Measurements from ENCODE around the gene APOA1. TPM values are rescaled to one million over a fixed set of nuclear protein-coding genes. Genes with fewer than 3 reads are reported as not detected.
"Not testable (repeated sequence)": the region's sequence is repeated elsewhere in the genome, so short reads cannot be mapped to it uniquely, and the experiment has no call there.

Gene APOA1
- total RNA-seq, 2 experiments from 2014 or later = 0.47 to 0.77 TPM

GRCh38 chr11:116807601-116808261 lies 29.7 kb downstream of the APOA1 start:
- DNase-seq (no peak), ATAC-seq (ENCODE audit: poor library complexity) (no peak)
- no peaks in the 10 kb centered on the region for H3K36me3 Mint-ChIP-seq (ENCODE audit: low read depth)
- intact Hi-C loops (cut with DNase I, micrococcal nuclease) = no loop called here
- TF ChIP-seq CTCF (IDR thresholded peaks at IDR 0.05) = no peak
- Histone ChIP-seq H3K27ac (ENCODE audit: low read depth in 1 of 2, low read length in 2 of 2) (no peak overlapping the region), H3K27me3 (ENCODE audit: control insufficient read depth in 1 of 2, insufficient read depth in 2 of 2, low read length in 2 of 2) (no peaks in the 10 kb centered on the region), H3K9me3 (ENCODE audit: control insufficient read depth in 1 of 2, insufficient read depth in 1 of 2, low read length in 2 of 2) (no peaks in the 10 kb centered on the region), H3K4me3 (ENCODE audit: low read length) (no peak overlapping the region), H3K4me1 (ENCODE audit: insufficient read depth, low read length) (no peaks in the 10 kb centered on the region), H3K36me3 (ENCODE audit: insufficient read depth, low read length) (no peaks in the 10 kb centered on the region)
- no peak overlapping the region for H3K4me3 Mint-ChIP-seq
- POLR2A ChIA-PET = no interaction called here
- H3K27ac Mint-ChIP-seq = no peak overlapping the region
- CTCF ChIA-PET = no interaction called here
- H3K9me3 Mint-ChIP-seq = no peaks in the 10 kb centered on the region
- peaks cover 8% of the 10 kb centered on the region for H3K27me3 Mint-ChIP-seq
- H3K4me1 Mint-ChIP-seq (ENCODE audit: low read depth) = no peaks in the 10 kb centered on the region

- Histone ChIP-seq H3K36me3 (ENCODE audit: insufficient read depth, low read length) (no peaks in the 10 kb centered on the region), H3K4me1 (ENCODE audit: insufficient read depth, low read length) (no peaks in the 10 kb centered on the region), H3K4me3 (ENCODE audit: low read length) (no peak overlapping the region), H3K27me3 (ENCODE audit: control insufficient read depth in 1 of 2, insufficient read depth in 2 of 2, low read length in 2 of 2) (peaks cover 0 to 2% of the 10 kb centered on the region in 2 experiments), H3K27ac (ENCODE audit: low read depth in 1 of 2, low read length in 2 of 2) (no peak overlapping the region), H3K9me3 (ENCODE audit: control insufficient read depth in 1 of 2, insufficient read depth in 1 of 2, low read length in 2 of 2) (no peaks in the 10 kb centered on the region)
- DNase-seq (no peak), ATAC-seq (ENCODE audit: poor library complexity) (no peak)
- Mint-ChIP-seq H3K4me3 (no peak overlapping the region), H3K27ac (no peak overlapping the region), H3K4me1 (ENCODE audit: low read depth) (no peaks in the 10 kb centered on the region), H3K36me3 (ENCODE audit: low read depth) (no peaks in the 10 kb centered on the region), H3K9me3 (no peaks in the 10 kb centered on the region), H3K27me3 (peaks cover 18% of the 10 kb centered on the region)
- ChIA-PET CTCF (no interaction called here), POLR2A (no interaction called here)
- intact Hi-C loops (cut with DNase I, micrococcal nuclease) = no loop called here
- no peak for TF ChIP-seq CTCF (IDR thresholded peaks at IDR 0.05)
Observed at GRCh38 chr11:116804001-116804400, 33.4 kb downstream of the APOA1 start.

GRCh38 chr11:116801662-116802061 lies 35.8 kb downstream of the APOA1 start:
- H3K27me3 Mint-ChIP-seq = peaks cover 17% of the 10 kb centered on the region
- CTCF ChIA-PET; H3K27ac ChIP-seq (ENCODE audit: low read depth in 1 of 2, low read length in 2 of 2); H3K9me3 Mint-ChIP-seq; H3K27me3 ChIP-seq (ENCODE audit: control insufficient read depth in 1 of 2, insufficient read depth in 2 of 2, low read length in 2 of 2); H3K9me3 ChIP-seq (ENCODE audit: control insufficient read depth in 1 of 2, insufficient read depth in 1 of 2, low read length in 2 of 2); DNase-seq; intact Hi-C loops (cut with DNase I, micrococcal nuclease); H3K4me1 ChIP-seq (ENCODE audit: insufficient read depth, low read length); POLR2A ChIA-PET; H3K36me3 ChIP-seq (ENCODE audit: insufficient read depth, low read length); ATAC-seq (ENCODE audit: poor library complexity); H3K4me1 Mint-ChIP-seq (ENCODE audit: low read depth); H3K27ac Mint-ChIP-seq; H3K4me3 ChIP-seq (ENCODE audit: low read length); H3K4me3 Mint-ChIP-seq; H3K36me3 Mint-ChIP-seq (ENCODE audit: low read depth): not testable (repeated sequence)

GRCh38 chr11:116800610-116801009 lies 36.8 kb downstream of the APOA1 start:
- ChIA-PET POLR2A (no interaction called here), CTCF (interaction anchor here (2.1 kb wide), 1 partner anchor 9 kb away, joined by 8 read pairs; the partner anchor contains the start of gene APOA5)
- no peaks in the 10 kb centered on the region for H3K9me3 Mint-ChIP-seq
- no peak overlapping the region for H3K4me3 Mint-ChIP-seq
- Histone ChIP-seq H3K4me1 (ENCODE audit: insufficient read depth, low read length) (no peaks in the 10 kb centered on the region), H3K27me3 (ENCODE audit: control insufficient read depth in 1 of 2, insufficient read depth in 2 of 2, low read length in 2 of 2) (peaks cover 0 to 2% of the 10 kb centered on the region in 2 experiments), H3K4me3 (ENCODE audit: low read length) (no peak overlapping the region), H3K36me3 (ENCODE audit: insufficient read depth, low read length) (no peaks in the 10 kb centered on the region), H3K27ac (ENCODE audit: low read depth in 1 of 2, low read length in 2 of 2) (no peak overlapping the region), H3K9me3 (ENCODE audit: control insufficient read depth in 1 of 2, insufficient read depth in 1 of 2, low read length in 2 of 2) (no peaks in the 10 kb centered on the region)
- H3K27me3 Mint-ChIP-seq = peaks cover 20% of the 10 kb centered on the region
- no peak overlapping the region for H3K27ac Mint-ChIP-seq
- intact Hi-C loops (cut with DNase I, micrococcal nuclease) = no loop called here
- ATAC-seq (ENCODE audit: poor library complexity) = no peak
- no peaks in the 10 kb centered on the region for H3K36me3 Mint-ChIP-seq (ENCODE audit: low read depth)
- TF ChIP-seq CTCF (IDR thresholded peaks at IDR 0.05) = no peak
- H3K4me1 Mint-ChIP-seq (ENCODE audit: low read depth) = no peaks in the 10 kb centered on the region
- DNase-seq = no peak

All from CD4-positive, alpha-beta T cell (primary cell).